Adrenal gland (tissue), 5 donors: ENCODE measurements around the gene SRPRB.

Experiments
- CTCF ChIP-seq, 6 experiments: fragments of 450-650 bp in 4 of 6; fragments of 200-600 bp in 2 of 6; sonication (generic) in 1 of 6; IDR thresholded peaks; 1 replicate in 5 of 6; 2 replicates in 1 of 6; pipeline versions ENCODE4 v1.5.1 to v1.8.0; 2016 to 2021; ENCODE audit warnings: antibody characterized with exemption in 6 of 6, mild to moderate bottlenecking in 2 of 6, moderate library complexity in 1 of 6
- POLR2A ChIP-seq, 2 donors: fragments of 450-650 bp; IDR thresholded peaks; one replicate each; pipeline ENCODE4 v1.6.1; 2017; ENCODE audit warnings: antibody characterized with exemption in 2 of 2, mild to moderate bottlenecking in 2 of 2, moderate library complexity in 1 of 2
- donor health status: DM: no; HTN: no; CAD: no.

DNA sequence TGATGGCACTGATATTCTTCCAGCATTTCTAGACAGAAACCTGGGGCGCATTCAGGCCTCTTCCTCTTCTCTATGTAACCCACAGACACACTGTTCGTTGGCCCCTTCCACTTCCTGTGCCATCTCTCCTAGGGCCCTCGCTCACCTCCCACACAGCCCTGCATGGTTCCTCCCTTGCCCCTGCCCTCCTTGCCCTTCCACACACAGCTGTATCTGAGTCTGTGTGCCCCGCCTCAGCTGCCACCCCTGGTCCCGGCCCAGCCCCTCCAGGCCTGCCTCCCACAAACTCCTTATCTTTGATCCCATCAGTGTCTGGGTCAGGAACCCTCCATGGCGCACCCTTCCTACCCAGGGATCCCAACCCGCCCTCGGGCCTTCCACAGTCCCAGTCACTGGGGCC is 52.2 kb downstream of the SRPRB start:
- TF ChIP-seq CTCF (IDR thresholded peaks at IDR 0.05), result no peak
- TF ChIP-seq POLR2A (IDR thresholded peaks at IDR 0.05), result no peak
